Thyroid gland (tissue), 4 donors: Measurements from ENCODE around the gene TAF8.

Experiments
- CTCF ChIP-seq, 6 experiments: fragments of 200-600 bp in 3 of 6; fragments of 450-650 bp in 3 of 6; sonication (generic) in 3 of 6; IDR thresholded peaks; one replicate each; pipeline ENCODE4 v1.5.1; 2016 to 2019; ENCODE audit warnings: antibody characterized with exemption in 6 of 6, mild to moderate bottlenecking in 2 of 6, inconsistent platforms in 1 of 6, moderate library complexity in 1 of 6
- POLR2A ChIP-seq, 2 donors: fragments of 450-650 bp; IDR thresholded peaks; one replicate each; pipeline ENCODE4 v1.6.1; 2017; ENCODE audit warnings: antibody characterized with exemption in 2 of 2, mild to moderate bottlenecking in 2 of 2, moderate library complexity in 1 of 2

DNA sequence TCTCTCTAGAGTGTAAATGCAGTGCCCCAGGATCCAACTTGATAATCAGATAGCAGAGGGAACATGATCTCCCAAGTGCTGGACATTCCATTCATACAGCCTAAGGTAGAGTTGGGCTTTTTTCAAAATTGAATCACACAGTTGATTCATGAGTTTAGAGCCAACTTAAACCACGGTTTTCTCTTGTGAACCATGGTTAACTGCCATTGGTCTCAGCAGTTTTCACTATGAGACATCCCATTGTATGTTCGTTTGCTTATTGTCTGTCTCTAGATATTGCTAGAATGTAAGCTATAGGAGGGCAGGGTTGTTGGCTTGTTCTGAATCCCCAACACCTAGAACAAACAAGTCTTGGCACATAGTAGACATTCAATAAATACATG, 37.2 kb upstream of the TAF8 start:
- TF ChIP-seq CTCF (IDR thresholded peaks at IDR 0.05) (no peak), POLR2A (IDR thresholded peaks at IDR 0.05) (no peak)
